Osteoblast (primary cell): Measurements from ENCODE around the gene LITAF. TPM values are rescaled to one million over a fixed set of nuclear protein-coding genes. Genes with fewer than 3 reads are reported as not detected.
"Not testable (repeated sequence)": the region's sequence is repeated elsewhere in the genome, so short reads cannot be mapped to it uniquely, and the experiment has no call there.

Source experiments
- DNase-seq: peaks from one replicate; pipeline ENCODE4 v3.0.0; 2011; ENCODE audit warnings: low spot score, mixed read lengths; ENCODE audit not compliant: insufficient read length; ENCODE audit errors: missing footprints
- H2AFZ ChIP-seq: 2 replicates; pipeline ENCODE4 v1.6.0; 2011; ENCODE audit warnings: mild to moderate bottlenecking, low read length
- H3K27ac ChIP-seq: 2 replicates; pipeline ENCODE4 v1.5.1; 2011; ENCODE audit warnings: mild to moderate bottlenecking, low read depth, low read length, moderate library complexity
- H3K27me3 ChIP-seq: 2 replicates; pipeline ENCODE4 v1.6.0; 2012; ENCODE audit warnings: mild to moderate bottlenecking, control low read depth, inconsistent platforms, low read length, moderate library complexity; ENCODE audit not compliant: insufficient read depth
- H3K36me3 ChIP-seq: 2 replicates; pipeline ENCODE4 v1.5.1; 2011; ENCODE audit warnings: mild to moderate bottlenecking, low read length, control low read depth, moderate library complexity; ENCODE audit not compliant: insufficient read depth
- H3K4me1 ChIP-seq: 2 replicates; pipeline ENCODE4 v1.5.1; 2011; ENCODE audit warnings: mild to moderate bottlenecking, low read length, control low read depth, moderate library complexity; ENCODE audit not compliant: insufficient read depth
- H3K4me2 ChIP-seq: 2 replicates; pipeline ENCODE4 v1.6.0; 2011; ENCODE audit warnings: mild to moderate bottlenecking, low read length; ENCODE audit not compliant: insufficient read depth
- H3K4me3 ChIP-seq: fragments of 200-600 bp; sonication (generic); 3 replicates; pipeline ENCODE4 v1.5.1; 2012; ENCODE audit warnings: mild to moderate bottlenecking, low read length, inconsistent platforms; ENCODE audit not compliant: insufficient read depth
- H3K79me2 ChIP-seq: 2 replicates; pipeline ENCODE4 v1.6.0; 2012; ENCODE audit warnings: mild to moderate bottlenecking, low read length, control low read depth, inconsistent platforms; ENCODE audit not compliant: insufficient read depth
- H3K9me3 ChIP-seq: 2 replicates; pipeline ENCODE4 v1.5.1; 2011; ENCODE audit warnings: low read depth, low read length, control low read depth
- H4K20me1 ChIP-seq: 2 replicates; pipeline ENCODE4 v1.6.0; 2012; ENCODE audit warnings: mild to moderate bottlenecking, low read length, control low read depth; ENCODE audit not compliant: insufficient read depth
- CTCF ChIP-seq: IDR thresholded peaks from 2 replicates; pipeline ENCODE4 v1.5.1; 2011; ENCODE audit warnings: mild to moderate bottlenecking, low read depth, low read length, moderate library complexity; ENCODE audit errors: extremely low read depth
- total RNA-seq: library from RNA; depleted of rRNA; stranded (reverse); fragments of >200 nt; gene quantifications from 2 replicates; pipeline ENCODE4 v1.2.3, GENCODE V29; 2012

LITAF gene
- total RNA-seq, 1 donor = 33.3 TPM

- TF ChIP-seq CTCF = no peak
- no peaks in the 10 kb centered on the region for H3K79me2 ChIP-seq
- no peak overlapping the region for H3K4me3 ChIP-seq
- H4K20me1 ChIP-seq = no peaks in the 10 kb centered on the region
- peak overlapping the region; percentile 78 for H2AFZ ChIP-seq
- H3K27ac ChIP-seq = no peak overlapping the region
- no peaks in the 10 kb centered on the region for H3K4me1 ChIP-seq
- no peaks in the 10 kb centered on the region for H3K36me3 ChIP-seq
- no peaks in the 10 kb centered on the region for H3K9me3 ChIP-seq
- peaks cover 3% of the 10 kb centered on the region for H3K27me3 ChIP-seq
- H3K4me2 ChIP-seq = no peak overlapping the region
- no peak for DNase-seq
These were observed 18.3 kb upstream of the LITAF start for GRCh38 chr16:11604783-11605563.

GRCh38 chr16:11604296-11604695, 17.6 kb upstream of the LITAF start:
- not testable (repeated sequence) for H3K79me2 ChIP-seq, H3K36me3 ChIP-seq, H4K20me1 ChIP-seq, H3K9me3 ChIP-seq, H3K27me3 ChIP-seq, H2AFZ ChIP-seq, H3K4me2 ChIP-seq, H3K4me1 ChIP-seq, H3K4me3 ChIP-seq, H3K27ac ChIP-seq, DNase-seq

- Histone ChIP-seq H3K4me1 (no peaks in the 10 kb centered on the region), H3K36me3 (no peaks in the 10 kb centered on the region), H3K79me2 (no peaks in the 10 kb centered on the region), H3K4me3 (peak overlapping the region; percentile 46), H3K27ac (no peak overlapping the region), H4K20me1 (no peaks in the 10 kb centered on the region), H3K4me2 (peak overlapping the region; percentile 29), H2AFZ (peak overlapping the region; percentile 86), H3K27me3 (peaks cover 3% of the 10 kb centered on the region), H3K9me3 (no peaks in the 10 kb centered on the region)
- TF ChIP-seq CTCF = no peak
- DNase-seq = no peak
These were observed 16.6 kb upstream of the LITAF start for GRCh38 chr16:11603331-11603750.

GRCh38 chr16:11602321-11602720, 15.6 kb upstream of the LITAF start:
- no peak for TF ChIP-seq CTCF
- Histone ChIP-seq H3K4me1 (peaks cover 2% of the 10 kb centered on the region), H3K79me2 (no peaks in the 10 kb centered on the region), H3K27me3 (no peaks in the 10 kb centered on the region), H4K20me1 (no peaks in the 10 kb centered on the region), H2AFZ (no peak overlapping the region), H3K27ac (no peak overlapping the region), H3K4me2 (no peak overlapping the region), H3K9me3 (no peaks in the 10 kb centered on the region), H3K4me3 (no peak overlapping the region), H3K36me3 (no peaks in the 10 kb centered on the region)
- DNase-seq = no peak
